WERI-Rb-1 (cell line): ENCODE measurements around the gene GNA14.

Experiments used
- DNase-seq: peaks from one replicate; pipeline ENCODE4 v3.0.0-alpha.2; 2020
- H3K27ac ChIP-seq: fragments of 250-450 bp; sonication (Bioruptor Pico); 2 replicates; pipeline ENCODE4 v1.5.1; 2020; ENCODE audit warnings: mild to moderate bottlenecking, moderate library complexity
- H3K27me3 ChIP-seq: fragments of 250-450 bp; sonication (Bioruptor Pico); 2 replicates; pipeline ENCODE4 v1.5.1; 2021; ENCODE audit warnings: mild to moderate bottlenecking, low read depth, moderate library complexity; ENCODE audit not compliant: insufficient read depth, severe bottlenecking
- H3K36me3 ChIP-seq: fragments of 250-450 bp; sonication (Bioruptor Pico); 2 replicates; pipeline ENCODE4 v1.5.1; 2020; ENCODE audit warnings: mild to moderate bottlenecking, moderate library complexity
- H3K4me3 ChIP-seq: 2 replicates; pipeline ENCODE4 v1.5.1; 2011; ENCODE audit warnings: low read depth, mild to moderate bottlenecking, control low read depth, low read length
- H3K9me3 ChIP-seq: fragments of 250-450 bp; sonication (Bioruptor Pico); 2 replicates; pipeline ENCODE4 v1.5.1; 2021; ENCODE audit warnings: mild to moderate bottlenecking, moderate library complexity; ENCODE audit not compliant: severe bottlenecking
- TF ChIP-seq, protein P1 (sequence below): IDR thresholded peaks from 2 replicates; pipeline ENCODE4 v1.5.1; 2011; ENCODE audit warnings: low read depth, mild to moderate bottlenecking, control low read depth, inconsistent platforms, low read length

The GNA14 gene

DNA sequence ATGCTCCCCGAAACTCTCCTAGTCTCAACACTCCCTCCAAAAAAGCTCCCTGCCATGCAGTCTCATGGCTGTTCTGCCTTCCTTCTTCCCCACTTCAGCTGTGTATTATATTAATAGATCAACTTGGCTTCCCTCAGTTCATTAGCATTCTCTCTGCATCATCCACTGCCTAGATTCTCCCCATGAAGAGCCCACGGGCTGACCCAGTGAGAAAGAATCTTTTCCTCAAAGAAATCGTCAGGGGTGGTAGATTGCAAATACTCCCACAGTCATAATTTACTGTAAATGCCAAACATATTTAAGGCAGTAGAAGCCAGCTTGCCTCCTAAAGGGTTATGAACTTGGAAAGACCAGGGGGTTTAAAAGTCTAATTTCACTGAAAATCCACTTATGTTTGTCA lies 33.5 kb downstream of the GNA14 start:
- no peak for DNase-seq
- Histone ChIP-seq H3K4me3 (no peak overlapping the region), H3K36me3 (no peaks in the 10 kb centered on the region), H3K27me3 (no peaks in the 10 kb centered on the region), H3K9me3 (no peaks in the 10 kb centered on the region), H3K27ac (no peak overlapping the region)
- TF ChIP-seq, protein P1, sequence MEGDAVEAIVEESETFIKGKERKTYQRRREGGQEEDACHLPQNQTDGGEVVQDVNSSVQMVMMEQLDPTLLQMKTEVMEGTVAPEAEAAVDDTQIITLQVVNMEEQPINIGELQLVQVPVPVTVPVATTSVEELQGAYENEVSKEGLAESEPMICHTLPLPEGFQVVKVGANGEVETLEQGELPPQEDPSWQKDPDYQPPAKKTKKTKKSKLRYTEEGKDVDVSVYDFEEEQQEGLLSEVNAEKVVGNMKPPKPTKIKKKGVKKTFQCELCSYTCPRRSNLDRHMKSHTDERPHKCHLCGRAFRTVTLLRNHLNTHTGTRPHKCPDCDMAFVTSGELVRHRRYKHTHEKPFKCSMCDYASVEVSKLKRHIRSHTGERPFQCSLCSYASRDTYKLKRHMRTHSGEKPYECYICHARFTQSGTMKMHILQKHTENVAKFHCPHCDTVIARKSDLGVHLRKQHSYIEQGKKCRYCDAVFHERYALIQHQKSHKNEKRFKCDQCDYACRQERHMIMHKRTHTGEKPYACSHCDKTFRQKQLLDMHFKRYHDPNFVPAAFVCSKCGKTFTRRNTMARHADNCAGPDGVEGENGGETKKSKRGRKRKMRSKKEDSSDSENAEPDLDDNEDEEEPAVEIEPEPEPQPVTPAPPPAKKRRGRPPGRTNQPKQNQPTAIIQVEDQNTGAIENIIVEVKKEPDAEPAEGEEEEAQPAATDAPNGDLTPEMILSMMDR: no peak

DNA sequence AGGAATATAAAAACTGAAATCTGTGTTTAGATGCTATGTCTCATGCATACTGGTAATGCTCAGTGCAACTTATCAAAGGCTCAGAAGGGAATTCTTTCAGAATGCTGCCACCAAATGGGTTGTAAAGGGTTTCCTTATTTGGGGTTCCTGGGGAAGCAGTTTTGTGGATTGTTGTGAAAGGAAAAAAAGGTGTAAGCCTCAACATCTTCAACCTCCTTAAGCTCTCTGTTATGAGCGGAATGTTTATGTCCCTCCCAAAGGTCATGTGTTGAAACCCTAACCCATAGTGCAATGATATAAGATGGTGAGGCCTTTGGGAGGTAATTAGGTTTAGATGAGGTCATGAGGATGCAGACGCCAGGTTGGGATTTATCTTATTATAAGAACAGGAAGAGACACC lies 41.6 kb downstream of the GNA14 start:
- Histone ChIP-seq H3K27ac (no peak overlapping the region), H3K4me3 (no peak overlapping the region)
- TF ChIP-seq, protein P1: no peak

DNA sequence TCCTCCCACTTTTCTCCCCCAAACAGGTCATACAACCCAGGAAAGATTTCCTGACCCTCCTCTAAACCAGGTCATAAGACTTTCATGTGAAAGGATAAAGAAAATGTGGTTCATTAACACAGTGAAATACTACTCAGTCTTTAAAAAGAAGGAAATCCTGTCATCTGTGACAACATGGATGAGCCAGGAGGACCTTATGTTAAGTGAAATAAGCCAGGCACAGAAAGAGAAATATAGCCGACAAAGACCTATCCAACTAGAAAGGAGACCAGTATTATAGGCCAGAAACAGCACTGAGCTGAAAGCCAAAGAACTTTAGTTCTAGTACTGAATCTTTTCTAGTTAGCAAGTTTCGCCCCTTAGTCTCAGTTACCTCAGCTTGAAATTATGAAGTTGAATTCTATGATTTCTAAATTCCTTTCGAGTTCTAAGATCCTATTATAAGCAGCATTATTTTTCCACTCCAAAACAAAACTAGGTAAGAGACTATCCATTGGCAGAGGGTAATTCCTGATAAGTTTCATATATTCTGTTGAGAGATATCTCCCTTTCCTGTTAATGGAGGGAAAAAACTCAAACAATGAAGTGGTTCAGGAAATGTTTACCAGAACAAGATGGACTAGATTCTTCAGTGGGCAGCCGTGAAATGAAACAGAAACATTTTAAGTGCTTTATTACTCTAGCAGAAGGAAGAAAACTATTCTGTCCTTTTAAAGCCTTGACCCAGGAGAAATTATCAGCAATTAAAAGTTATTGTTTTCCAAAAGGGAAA lies 42.5 kb downstream of the GNA14 start:
- Histone ChIP-seq H3K4me3 (no peak overlapping the region), H3K27ac (no peak overlapping the region)
- TF ChIP-seq, protein P1: no peak

More for the DNA sequence above, 41.6 kb downstream of the GNA14 start:
- Histone ChIP-seq H3K36me3 (no peaks in the 10 kb centered on the region), H3K27me3 (no peaks in the 10 kb centered on the region), H3K9me3 (no peaks in the 10 kb centered on the region)
- no peak for DNase-seq

DNA sequence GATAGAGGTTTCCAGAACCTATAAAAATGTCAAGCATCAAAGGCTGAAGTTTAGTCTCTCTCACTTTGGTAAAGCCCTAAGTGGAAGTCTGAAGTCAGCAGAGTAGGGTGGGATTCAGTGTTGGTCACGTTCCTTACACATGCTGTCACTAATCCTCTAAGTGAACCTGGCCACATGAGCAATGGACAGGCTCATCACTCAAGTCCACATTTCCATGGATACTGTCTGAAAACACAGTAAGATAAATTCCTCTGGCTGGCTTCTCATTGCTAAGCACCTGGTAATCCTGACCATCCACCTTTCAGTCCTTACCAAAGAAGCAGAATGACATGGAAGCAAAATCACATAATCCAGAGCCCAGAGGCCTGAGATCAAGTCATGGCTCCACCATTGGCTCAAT lies 43.8 kb downstream of the GNA14 start:
- no peak for DNase-seq
- no peak overlapping the region for H3K27ac ChIP-seq
- no peaks in the 10 kb centered on the region for H3K9me3 ChIP-seq
- TF ChIP-seq, protein P1: no peak
- no peaks in the 10 kb centered on the region for H3K36me3 ChIP-seq
- no peaks in the 10 kb centered on the region for H3K27me3 ChIP-seq
- H3K4me3 ChIP-seq: no peak overlapping the region

More for the DNA sequence above, 42.5 kb downstream of the GNA14 start:
- no peak for DNase-seq
- Histone ChIP-seq H3K27me3 (no peaks in the 10 kb centered on the region), H3K9me3 (no peaks in the 10 kb centered on the region), H3K36me3 (no peaks in the 10 kb centered on the region)

DNA sequence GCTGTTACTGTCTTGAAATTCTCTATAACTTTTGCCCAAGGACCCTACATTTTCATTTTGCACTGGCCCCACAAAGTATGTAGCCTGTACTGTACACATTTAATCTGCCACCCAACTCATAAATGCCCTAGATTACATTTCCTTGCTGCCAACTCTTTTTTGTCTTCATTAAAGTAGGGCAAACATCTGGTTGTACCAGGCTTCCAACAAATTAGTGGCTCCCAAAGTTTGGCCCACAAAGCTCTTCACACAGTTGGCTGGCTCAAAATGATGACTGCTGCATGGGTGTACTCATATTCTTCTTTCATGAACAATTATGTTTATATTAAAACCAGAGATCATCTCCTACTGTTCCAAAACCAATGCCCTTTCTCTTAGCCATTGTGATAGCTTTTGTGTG lies 45.3 kb downstream of the GNA14 start:
- Histone ChIP-seq H3K9me3 (no peaks in the 10 kb centered on the region), H3K27me3 (no peaks in the 10 kb centered on the region), H3K4me3 (no peak overlapping the region), H3K36me3 (no peaks in the 10 kb centered on the region), H3K27ac (no peak overlapping the region)
- no peak for DNase-seq
- TF ChIP-seq, protein P1: no peak
